GM23338 (cell line): ENCODE results near the gene EPAS1. TPM values are rescaled to one million over a fixed set of nuclear protein-coding genes. Genes with fewer than 3 reads are reported as not detected.

Source experiments
- ATAC-seq: fragments of 200-7000 bp; cut with Tn5 transposase; 3 replicates; pipeline ENCODE4 v1.9.1; 2020
- DNase-seq: peaks from one replicate; pipeline ENCODE4 v3.0.0-alpha.2; 2015; ENCODE audit warnings: low spot score
- H2AFZ ChIP-seq: fragments of 200-600 bp; sonication (generic); 2 replicates; pipeline ENCODE4 v1.8.0; 2016; ENCODE audit warnings: antibody characterized with exemption, mild to moderate bottlenecking, moderate library complexity
- H3F3A ChIP-seq: fragments of 200-600 bp; sonication (generic); replicated peaks from 2 replicates; pipeline ENCODE4 v1.8.0; 2017; ENCODE audit warnings: antibody characterized with exemption, mixed run types, low read depth
- H3K27ac ChIP-seq: fragments of 200-600 bp; sonication (generic); 2 replicates; pipeline ENCODE4 v1.6.1; 2016; ENCODE audit warnings: low read depth
- H3K27me3 ChIP-seq: fragments of 200-600 bp; sonication (generic); 2 replicates; pipeline ENCODE4 v1.8.0; 2016; ENCODE audit warnings: mild to moderate bottlenecking, mixed run types, moderate library complexity; ENCODE audit not compliant: insufficient read depth
- H3K36me3 ChIP-seq: fragments of 200-600 bp; sonication (generic); 2 replicates; pipeline ENCODE4 v1.8.0; 2016; ENCODE audit warnings: mild to moderate bottlenecking; ENCODE audit not compliant: insufficient read depth
- H3K4me1 ChIP-seq: fragments of 200-600 bp; sonication (generic); 2 replicates; pipeline ENCODE4 v1.8.0; 2016; ENCODE audit warnings: mild to moderate bottlenecking, moderate library complexity; ENCODE audit not compliant: insufficient read depth
- H3K4me2 ChIP-seq: fragments of 200-600 bp; sonication (generic); 2 replicates; pipeline ENCODE4 v1.7.1; 2017; ENCODE audit warnings: mixed run types
- H3K4me3 ChIP-seq: fragments of 200-600 bp; sonication (generic); 2 replicates; pipeline ENCODE4 v1.6.1; 2016; ENCODE audit warnings: mixed run types
- H3K79me2 ChIP-seq: fragments of 200-600 bp; sonication (generic); replicated peaks from 2 replicates; pipeline ENCODE4 v1.8.0; 2017; ENCODE audit warnings: mild to moderate bottlenecking; ENCODE audit not compliant: insufficient read depth
- H3K9me2 ChIP-seq: fragments of 200-600 bp; sonication (generic); 2 replicates; pipeline ENCODE4 v1.8.0; 2017; ENCODE audit not compliant: insufficient read depth
- H4K20me1 ChIP-seq: fragments of 200-600 bp; sonication (generic); replicated peaks from 2 replicates; pipeline ENCODE4 v1.8.0; 2017; ENCODE audit warnings: mild to moderate bottlenecking; ENCODE audit not compliant: insufficient read depth
- H3K27ac Mint-ChIP-seq: 2 replicates; pipeline ENCODE4 v1.8.0; 2020; ENCODE audit warnings: inconsistent platforms, mild to moderate bottlenecking, moderate library complexity, mixed read lengths
- H3K27me3 Mint-ChIP-seq: 3 replicates; pipeline ENCODE4 v1.8.0; 2022; ENCODE audit warnings: low read depth, mild to moderate bottlenecking, moderate library complexity, mixed read lengths, inconsistent platforms; ENCODE audit not compliant: insufficient read depth, poor library complexity
- H3K36me3 Mint-ChIP-seq: 3 replicates; pipeline ENCODE4 v1.8.0; 2021; ENCODE audit warnings: low read depth, mild to moderate bottlenecking, inconsistent platforms, moderate library complexity, mixed read lengths
- H3K4me1 Mint-ChIP-seq: 3 replicates; pipeline ENCODE4 v1.8.0; 2020; ENCODE audit warnings: mild to moderate bottlenecking, inconsistent platforms, mixed read lengths
- H3K4me3 Mint-ChIP-seq: 3 replicates; pipeline ENCODE4 v1.8.0; 2021; ENCODE audit warnings: moderate library complexity, mild to moderate bottlenecking, inconsistent platforms, mixed read lengths
- H3K9me3 Mint-ChIP-seq: 3 replicates; pipeline ENCODE4 v1.8.0; 2020; ENCODE audit warnings: moderate library complexity, mild to moderate bottlenecking, inconsistent platforms, mixed read lengths
- CREB1 ChIP-seq: fragments of 250-450 bp; sonication (Bioruptor Pico); IDR thresholded peaks from 2 replicates; pipeline ENCODE4 v1.5.0; 2020; ENCODE audit warnings: low read depth, mild to moderate bottlenecking, moderate library complexity
- ETS1 ChIP-seq: IDR thresholded peaks from 2 replicates; pipeline ENCODE4 v1.6.1; 2016; ENCODE audit warnings: antibody characterized with exemption
- EZH2 ChIP-seq: fragments of 200-600 bp; sonication (generic); IDR thresholded peaks from one replicate; pipeline ENCODE4 v1.8.0; 2017; ENCODE audit warnings: antibody characterized with exemption, mild to moderate bottlenecking, low read depth; ENCODE audit not compliant: unreplicated experiment
- EZH2phosphoT487 ChIP-seq: fragments of 200-600 bp; sonication (generic); IDR thresholded peaks from one replicate; pipeline ENCODE4 v1.8.1; 2018; ENCODE audit warnings: antibody characterized with exemption; ENCODE audit not compliant: unreplicated experiment
- JUNB ChIP-seq: IDR thresholded peaks from one replicate; pipeline ENCODE4 v1.6.1; 2016; ENCODE audit warnings: antibody characterized with exemption; ENCODE audit not compliant: unreplicated experiment
- NANOG ChIP-seq: IDR thresholded peaks from 2 replicates; pipeline ENCODE4 v1.6.1; 2016; ENCODE audit warnings: antibody characterized with exemption, borderline replicate concordance
- REST ChIP-seq: IDR thresholded peaks from one replicate; pipeline ENCODE4 v1.6.1; 2018; ENCODE audit warnings: antibody characterized with exemption; ENCODE audit not compliant: unreplicated experiment
- STAT1 ChIP-seq: IDR thresholded peaks from one replicate; pipeline ENCODE4 v1.6.1; 2016; ENCODE audit warnings: antibody characterized with exemption; ENCODE audit not compliant: unreplicated experiment
- ZNF114 ChIP-seq: fragments of 250-450 bp; sonication (Bioruptor Pico); IDR thresholded peaks from 2 replicates; pipeline ENCODE4 v1.5.0; 2020; ENCODE audit warnings: mild to moderate bottlenecking, moderate library complexity
- polyA plus RNA-seq: library from polyadenylated mRNA; unstranded; fragments of >200 nt; fragmentation: Nextera tagmentation; extraction: Ambion mirVana; gene quantifications from 2 replicates; pipeline ENCODE4 v1.2.1, GENCODE V29; 2016
- total RNA-seq: library from RNA; depleted of rRNA; stranded (reverse); fragments of >200 nt; shearing (Covaris generic); gene quantifications from 2 replicates; pipeline ENCODE4 v1.2.3, GENCODE V29; 2014
- TF ChIP-seq, protein P1 (sequence below), 2 experiments: fragments of 200-600 bp in 1 of 2; sonication (generic) in 1 of 2; conservative IDR thresholded peaks; 2 replicates each; pipeline versions ENCODE4 v1.5.1 to v1.6.1; 2016 to 2017; ENCODE audit warnings: antibody characterized with exemption in 2 of 2, low read depth in 2 of 2, mild to moderate bottlenecking in 2 of 2, moderate library complexity in 1 of 2
- TF ChIP-seq, protein P2 (sequence below): fragments of 250-450 bp; sonication (Bioruptor Pico); IDR thresholded peaks from 2 replicates; pipeline ENCODE4 v1.5.0; 2020; ENCODE audit warnings: mild to moderate bottlenecking, moderate library complexity

Gene EPAS1
- total and polyA plus RNA-seq, 2 experiments from 2014 or later = 0.68 to 5.4 TPM

GRCh38 chr2:46344706-46345105 lies 47.5 kb downstream of the EPAS1 start:
- H3K4me3 ChIP-seq = no peak overlapping the region
- no peaks in the 10 kb centered on the region for H3K79me2 ChIP-seq
- H3K4me1 ChIP-seq = no peaks in the 10 kb centered on the region; the same call in 1 of the 2 replicates
- no peak for ATAC-seq
- H3K27me3 ChIP-seq = no peaks in the 10 kb centered on the region
- TF ChIP-seq EZH2phosphoT487 = no peak
- TF ChIP-seq JUNB = no peak
- no peak for TF ChIP-seq ZNF114 (CRISPR knock-in tag)
- TF ChIP-seq REST = no peak
- TF ChIP-seq ETS1 = no peak
- TF ChIP-seq, protein P1, sequence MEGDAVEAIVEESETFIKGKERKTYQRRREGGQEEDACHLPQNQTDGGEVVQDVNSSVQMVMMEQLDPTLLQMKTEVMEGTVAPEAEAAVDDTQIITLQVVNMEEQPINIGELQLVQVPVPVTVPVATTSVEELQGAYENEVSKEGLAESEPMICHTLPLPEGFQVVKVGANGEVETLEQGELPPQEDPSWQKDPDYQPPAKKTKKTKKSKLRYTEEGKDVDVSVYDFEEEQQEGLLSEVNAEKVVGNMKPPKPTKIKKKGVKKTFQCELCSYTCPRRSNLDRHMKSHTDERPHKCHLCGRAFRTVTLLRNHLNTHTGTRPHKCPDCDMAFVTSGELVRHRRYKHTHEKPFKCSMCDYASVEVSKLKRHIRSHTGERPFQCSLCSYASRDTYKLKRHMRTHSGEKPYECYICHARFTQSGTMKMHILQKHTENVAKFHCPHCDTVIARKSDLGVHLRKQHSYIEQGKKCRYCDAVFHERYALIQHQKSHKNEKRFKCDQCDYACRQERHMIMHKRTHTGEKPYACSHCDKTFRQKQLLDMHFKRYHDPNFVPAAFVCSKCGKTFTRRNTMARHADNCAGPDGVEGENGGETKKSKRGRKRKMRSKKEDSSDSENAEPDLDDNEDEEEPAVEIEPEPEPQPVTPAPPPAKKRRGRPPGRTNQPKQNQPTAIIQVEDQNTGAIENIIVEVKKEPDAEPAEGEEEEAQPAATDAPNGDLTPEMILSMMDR (conservative IDR thresholded peaks at IDR 0.05; ENCODE audit: low read depth in 2 of 2) = no peak
- TF ChIP-seq NANOG = no peak
- TF ChIP-seq, protein P2, sequence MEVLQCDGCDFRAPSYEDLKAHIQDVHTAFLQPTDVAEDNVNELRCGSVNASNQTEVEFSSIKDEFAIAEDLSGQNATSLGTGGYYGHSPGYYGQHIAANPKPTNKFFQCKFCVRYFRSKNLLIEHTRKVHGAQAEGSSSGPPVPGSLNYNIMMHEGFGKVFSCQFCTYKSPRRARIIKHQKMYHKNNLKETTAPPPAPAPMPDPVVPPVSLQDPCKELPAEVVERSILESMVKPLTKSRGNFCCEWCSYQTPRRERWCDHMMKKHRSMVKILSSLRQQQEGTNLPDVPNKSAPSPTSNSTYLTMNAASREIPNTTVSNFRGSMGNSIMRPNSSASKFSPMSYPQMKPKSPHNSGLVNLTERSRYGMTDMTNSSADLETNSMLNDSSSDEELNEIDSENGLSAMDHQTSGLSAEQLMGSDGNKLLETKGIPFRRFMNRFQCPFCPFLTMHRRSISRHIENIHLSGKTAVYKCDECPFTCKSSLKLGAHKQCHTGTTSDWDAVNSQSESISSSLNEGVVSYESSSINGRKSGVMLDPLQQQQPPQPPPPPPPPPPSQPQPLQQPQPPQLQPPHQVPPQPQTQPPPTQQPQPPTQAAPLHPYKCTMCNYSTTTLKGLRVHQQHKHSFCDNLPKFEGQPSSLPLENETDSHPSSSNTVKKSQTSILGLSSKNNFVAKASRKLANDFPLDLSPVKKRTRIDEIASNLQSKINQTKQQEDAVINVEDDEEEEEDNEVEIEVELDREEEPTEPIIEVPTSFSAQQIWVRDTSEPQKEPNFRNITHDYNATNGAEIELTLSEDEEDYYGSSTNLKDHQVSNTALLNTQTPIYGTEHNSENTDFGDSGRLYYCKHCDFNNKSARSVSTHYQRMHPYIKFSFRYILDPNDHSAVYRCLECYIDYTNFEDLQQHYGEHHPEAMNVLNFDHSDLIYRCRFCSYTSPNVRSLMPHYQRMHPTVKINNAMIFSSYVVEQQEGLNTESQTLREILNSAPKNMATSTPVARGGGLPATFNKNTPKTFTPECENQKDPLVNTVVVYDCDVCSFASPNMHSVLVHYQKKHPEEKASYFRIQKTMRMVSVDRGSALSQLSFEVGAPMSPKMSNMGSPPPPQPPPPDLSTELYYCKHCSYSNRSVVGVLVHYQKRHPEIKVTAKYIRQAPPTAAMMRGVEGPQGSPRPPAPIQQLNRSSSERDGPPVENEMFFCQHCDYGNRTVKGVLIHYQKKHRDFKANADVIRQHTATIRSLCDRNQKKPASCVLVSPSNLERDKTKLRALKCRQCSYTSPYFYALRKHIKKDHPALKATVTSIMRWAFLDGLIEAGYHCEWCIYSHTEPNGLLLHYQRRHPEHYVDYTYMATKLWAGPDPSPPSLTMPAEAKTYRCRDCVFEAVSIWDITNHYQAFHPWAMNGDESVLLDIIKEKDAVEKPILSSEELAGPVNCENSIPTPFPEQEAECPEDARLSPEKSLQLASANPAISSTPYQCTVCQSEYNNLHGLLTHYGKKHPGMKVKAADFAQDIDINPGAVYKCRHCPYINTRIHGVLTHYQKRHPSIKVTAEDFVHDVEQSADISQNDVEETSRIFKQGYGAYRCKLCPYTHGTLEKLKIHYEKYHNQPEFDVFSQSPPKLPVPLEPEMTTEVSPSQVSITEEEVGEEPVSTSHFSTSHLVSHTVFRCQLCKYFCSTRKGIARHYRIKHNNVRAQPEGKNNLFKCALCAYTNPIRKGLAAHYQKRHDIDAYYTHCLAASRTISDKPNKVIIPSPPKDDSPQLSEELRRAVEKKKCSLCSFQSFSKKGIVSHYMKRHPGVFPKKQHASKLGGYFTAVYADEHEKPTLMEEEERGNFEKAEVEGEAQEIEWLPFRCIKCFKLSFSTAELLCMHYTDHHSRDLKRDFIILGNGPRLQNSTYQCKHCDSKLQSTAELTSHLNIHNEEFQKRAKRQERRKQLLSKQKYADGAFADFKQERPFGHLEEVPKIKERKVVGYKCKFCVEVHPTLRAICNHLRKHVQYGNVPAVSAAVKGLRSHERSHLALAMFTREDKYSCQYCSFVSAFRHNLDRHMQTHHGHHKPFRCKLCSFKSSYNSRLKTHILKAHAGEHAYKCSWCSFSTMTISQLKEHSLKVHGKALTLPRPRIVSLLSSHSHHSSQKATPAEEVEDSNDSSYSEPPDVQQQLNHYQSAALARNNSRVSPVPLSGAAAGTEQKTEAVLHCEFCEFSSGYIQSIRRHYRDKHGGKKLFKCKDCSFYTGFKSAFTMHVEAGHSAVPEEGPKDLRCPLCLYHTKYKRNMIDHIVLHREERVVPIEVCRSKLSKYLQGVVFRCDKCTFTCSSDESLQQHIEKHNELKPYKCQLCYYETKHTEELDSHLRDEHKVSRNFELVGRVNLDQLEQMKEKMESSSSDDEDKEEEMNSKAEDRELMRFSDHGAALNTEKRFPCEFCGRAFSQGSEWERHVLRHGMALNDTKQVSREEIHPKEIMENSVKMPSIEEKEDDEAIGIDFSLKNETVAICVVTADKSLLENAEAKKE (CRISPR knock-in tag) = no peak
- TF ChIP-seq STAT1 = no peak
- no peak for TF ChIP-seq EZH2
- TF ChIP-seq CREB1 = no peak
- no peak for DNase-seq
- H3K27me3 Mint-ChIP-seq = peaks cover 1% of the 10 kb centered on the region
- H3K36me3 Mint-ChIP-seq = no peaks in the 10 kb centered on the region
- H3K36me3 ChIP-seq = no peaks in the 10 kb centered on the region
- no peak overlapping the region for H3K27ac ChIP-seq
- H3K9me3 Mint-ChIP-seq = no peaks in the 10 kb centered on the region
- no peaks in the 10 kb centered on the region for H3F3A ChIP-seq
- peaks cover 11% of the 10 kb centered on the region; the same call in 2 of the 3 replicates for H3K4me1 Mint-ChIP-seq
- H2AFZ ChIP-seq = no peak overlapping the region
- no peak overlapping the region for H3K27ac Mint-ChIP-seq
- no peaks in the 10 kb centered on the region for H4K20me1 ChIP-seq
- no peak overlapping the region for H3K4me2 ChIP-seq
- 0 out of 2 replicates have a peak, but pooled peaks cover 3% of the 10 kb centered on the region for H3K9me2 ChIP-seq
- no peak overlapping the region for H3K4me3 Mint-ChIP-seq
